ENCODE results near the gene NACC2. TPM values are rescaled to one million over a fixed set of nuclear protein-coding genes. Genes with fewer than 3 reads are reported as not detected.
A peak's percentile ranks its signal among the peaks of the same experiment; 100 is the strongest.

NACC2 gene
- total RNA-seq, 2 donors from 2014 or later, result 7.8 to 9.7 TPM

DNA sequence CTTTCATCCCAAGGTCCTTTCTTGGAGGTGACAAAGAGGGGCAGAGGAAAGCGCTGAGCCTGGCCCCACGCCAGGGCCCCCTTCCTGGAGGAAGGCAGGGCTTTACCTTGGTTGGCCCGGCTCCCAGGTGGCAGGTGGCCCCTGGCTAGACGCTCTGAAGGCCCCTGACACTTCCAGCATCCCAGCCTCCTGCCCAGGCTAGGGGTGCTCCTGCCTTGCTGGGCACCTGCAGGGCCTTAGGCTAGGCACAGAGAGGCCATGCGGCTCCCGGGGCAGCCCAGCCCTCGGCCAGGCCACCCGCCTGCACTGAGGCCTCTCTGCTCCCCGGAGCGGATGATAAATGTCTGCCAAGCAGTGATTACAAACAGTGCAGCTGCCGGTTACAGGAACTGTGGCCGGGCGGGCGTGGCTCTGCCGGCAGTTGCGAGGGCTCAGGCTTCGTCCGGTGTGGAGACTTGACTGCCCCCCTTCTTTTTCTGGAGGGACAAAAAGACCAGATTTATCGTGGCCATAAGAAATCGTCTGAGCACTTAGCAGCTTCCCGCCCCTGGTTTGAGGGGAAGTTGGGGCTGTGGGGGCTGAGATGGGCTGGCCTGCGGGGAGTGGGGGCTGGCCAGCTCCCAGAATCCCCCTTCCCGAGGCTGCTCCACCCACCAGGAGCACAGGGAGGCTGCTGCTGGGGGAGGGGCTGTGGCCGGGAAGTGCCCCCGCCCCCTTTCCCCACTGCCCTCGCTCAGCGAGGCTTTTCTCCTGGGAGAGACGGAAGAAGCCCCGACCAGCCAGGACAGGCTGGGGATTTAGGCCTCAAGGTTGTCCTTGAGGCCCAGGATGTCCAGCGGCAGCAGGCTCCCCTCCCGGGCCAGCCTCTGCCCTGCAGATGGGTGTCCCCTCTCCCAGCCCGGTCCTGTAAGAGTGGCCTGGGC lies 102.3 kb downstream of the NACC2 start:
- H3K36me3 Mint-ChIP-seq (ENCODE audit: low read depth), result no peaks in the 10 kb centered on the region
- no peaks in the 10 kb centered on the region for H3K27me3 Mint-ChIP-seq
- no peaks in the 10 kb centered on the region for H3K9me3 Mint-ChIP-seq
- ATAC-seq (replicated peaks), result peak; percentile 75
- H3K27ac Mint-ChIP-seq, result peak overlapping the region; percentile 36
- H3K4me1 Mint-ChIP-seq, result no peaks in the 10 kb centered on the region
- H3K4me3 Mint-ChIP-seq, result peak overlapping the region; percentile 44

- peak overlapping the region; percentile 21 for H3K4me3 Mint-ChIP-seq
- H3K27ac Mint-ChIP-seq, result no peak overlapping the region
- H3K36me3 Mint-ChIP-seq (ENCODE audit: low read depth), result no peaks in the 10 kb centered on the region
- H3K27me3 Mint-ChIP-seq, result no peaks in the 10 kb centered on the region
- ATAC-seq (replicated peaks), result no peak
- no peaks in the 10 kb centered on the region for H3K4me1 Mint-ChIP-seq
- no peaks in the 10 kb centered on the region for H3K9me3 Mint-ChIP-seq
Observed at GRCh38 chr9:135991771-135992170, 103.3 kb downstream of the NACC2 start.

DNA sequence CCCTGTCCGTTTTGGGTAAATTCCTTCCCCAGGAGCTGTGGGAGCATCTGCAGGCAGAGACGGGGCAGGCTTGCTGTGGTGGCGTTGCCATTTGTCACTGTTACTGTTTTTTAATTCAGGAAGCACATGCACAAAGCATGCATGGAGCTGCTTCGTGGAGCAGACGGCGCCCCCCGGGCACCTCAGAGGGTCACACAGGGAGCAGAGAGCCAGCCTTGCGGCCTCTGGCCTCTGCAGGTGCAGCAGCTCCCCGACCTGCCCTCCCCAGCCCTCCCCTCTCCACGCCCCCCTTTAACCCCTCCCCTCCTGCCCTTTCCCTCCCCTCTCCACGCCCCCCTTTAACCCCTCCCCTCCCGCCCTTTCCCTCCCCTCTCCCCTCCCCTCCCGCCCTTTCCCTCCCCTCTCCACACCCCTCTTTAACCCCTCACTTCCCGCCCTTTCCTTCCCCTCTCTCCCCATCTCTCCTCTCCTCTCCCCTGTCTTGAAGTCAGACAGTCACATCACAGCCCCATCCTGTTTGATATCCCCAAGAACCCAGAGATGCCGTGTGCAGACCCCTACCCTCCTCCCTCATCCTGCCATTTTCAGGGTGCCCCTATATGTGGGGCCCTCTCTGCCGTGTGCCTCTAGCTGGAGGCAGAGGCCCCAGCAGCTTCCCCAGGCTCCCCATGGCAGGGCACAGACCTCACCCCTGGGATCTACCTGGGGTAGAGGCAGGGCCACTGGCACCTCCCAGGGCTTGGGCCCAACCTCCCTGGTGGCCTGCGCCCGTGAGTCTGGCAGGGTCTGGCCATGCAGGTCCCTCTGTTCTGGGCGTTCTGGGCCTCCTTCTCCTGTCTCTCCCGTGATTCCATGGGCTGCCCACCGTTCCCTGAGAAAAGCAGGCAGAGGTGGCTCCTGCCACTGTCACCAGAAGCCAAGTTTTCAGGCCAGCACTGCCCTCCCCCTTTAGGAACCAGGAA lies 104.3 kb downstream of the NACC2 start:
- Mint-ChIP-seq H3K27me3 (no peaks in the 10 kb centered on the region), H3K36me3 (ENCODE audit: low read depth) (no peaks in the 10 kb centered on the region), H3K4me1 (no peaks in the 10 kb centered on the region), H3K4me3 (peak overlapping the region; percentile 21), H3K9me3 (no peaks in the 10 kb centered on the region), H3K27ac (no peak overlapping the region)
- peak; percentile 22 for ATAC-seq (replicated peaks)

- Mint-ChIP-seq H3K4me1 (no peaks in the 10 kb centered on the region), H3K27me3 (no peaks in the 10 kb centered on the region), H3K4me3 (no peak overlapping the region), H3K36me3 (ENCODE audit: low read depth) (no peaks in the 10 kb centered on the region), H3K27ac (no peak overlapping the region), H3K9me3 (no peaks in the 10 kb centered on the region)
- no peak for ATAC-seq (replicated peaks)
Observed at GRCh38 chr9:135989722-135990467, 105.2 kb downstream of the NACC2 start.

GRCh38 chr9:135989157-135989556 lies 105.9 kb downstream of the NACC2 start:
- no peaks in the 10 kb centered on the region for H3K9me3 Mint-ChIP-seq
- no peaks in the 10 kb centered on the region for H3K4me1 Mint-ChIP-seq
- no peak for ATAC-seq (replicated peaks)
- H3K27me3 Mint-ChIP-seq, result no peaks in the 10 kb centered on the region
- no peak overlapping the region for H3K4me3 Mint-ChIP-seq
- no peaks in the 10 kb centered on the region for H3K36me3 Mint-ChIP-seq (ENCODE audit: low read depth)
- no peak overlapping the region for H3K27ac Mint-ChIP-seq

GRCh38 chr9:135988493-135988892 lies 106.6 kb downstream of the NACC2 start:
- ATAC-seq (replicated peaks), result no peak
- Mint-ChIP-seq H3K36me3 (ENCODE audit: low read depth) (no peaks in the 10 kb centered on the region), H3K4me3 (no peak overlapping the region), H3K27ac (no peak overlapping the region), H3K9me3 (no peaks in the 10 kb centered on the region), H3K4me1 (no peaks in the 10 kb centered on the region), H3K27me3 (no peaks in the 10 kb centered on the region)

DNA sequence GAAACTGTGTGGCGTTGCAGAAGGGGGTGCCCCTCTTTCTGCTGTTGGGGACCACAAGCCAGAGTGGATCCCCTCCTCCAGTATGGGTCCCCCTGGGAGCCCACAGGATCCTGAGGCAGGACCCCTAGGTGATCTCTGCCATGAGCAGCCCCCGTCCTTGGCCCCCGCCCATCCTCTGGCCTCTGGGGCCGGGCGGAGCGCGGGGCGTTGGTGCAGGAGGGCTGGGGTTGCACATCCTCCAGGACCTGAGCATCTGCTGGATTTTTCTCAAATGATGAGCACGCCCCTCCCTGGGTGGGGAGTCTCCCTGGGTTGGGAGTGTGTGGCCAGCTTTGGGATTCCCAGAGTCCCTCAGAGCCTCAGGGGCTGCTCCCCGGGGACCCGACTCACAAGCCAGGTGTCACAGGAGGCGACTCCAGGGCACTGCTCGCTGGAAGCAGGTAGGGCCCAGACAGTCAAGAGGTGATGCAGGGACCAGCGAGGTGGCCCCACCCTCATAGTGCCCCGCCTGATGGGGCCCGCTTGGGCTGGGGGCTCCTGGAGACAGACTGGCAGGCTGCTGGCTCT lies 107.2 kb downstream of the NACC2 start:
- Mint-ChIP-seq H3K27me3 (no peaks in the 10 kb centered on the region), H3K36me3 (ENCODE audit: low read depth) (no peaks in the 10 kb centered on the region), H3K27ac (no peak overlapping the region), H3K4me3 (no peak overlapping the region), H3K4me1 (no peaks in the 10 kb centered on the region), H3K9me3 (no peaks in the 10 kb centered on the region)
- ATAC-seq (replicated peaks), result no peak

- no peak overlapping the region for H3K27ac Mint-ChIP-seq
- no peaks in the 10 kb centered on the region for H3K9me3 Mint-ChIP-seq
Observed at GRCh38 chr9:135986605-135987004, 108.5 kb downstream of the NACC2 start.

DNA sequence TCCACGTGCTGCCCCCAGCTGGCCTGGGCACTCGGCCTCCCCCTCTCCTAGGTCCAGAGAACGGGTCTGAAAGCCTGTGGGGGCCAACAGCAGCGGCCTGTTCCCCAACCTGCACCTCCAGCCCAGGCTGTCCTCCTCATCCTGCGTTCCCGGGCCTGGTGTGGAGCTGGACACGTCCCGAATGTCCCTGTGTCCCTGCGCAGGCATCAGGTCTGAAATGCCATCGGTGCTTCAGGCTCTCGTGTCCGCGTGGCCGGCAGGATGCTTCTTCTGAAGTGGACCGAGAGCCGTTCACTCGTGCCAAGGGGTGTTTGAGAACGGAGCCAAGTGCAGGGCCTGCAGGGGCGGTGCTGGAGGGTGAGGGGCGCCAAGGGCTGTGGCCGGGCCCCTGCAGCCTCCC lies 109.2 kb downstream of the NACC2 start:
- no peak for ATAC-seq (replicated peaks)
- H3K27ac Mint-ChIP-seq, result no peak overlapping the region

More at GRCh38 chr9:135986605-135987004, 108.5 kb downstream of the NACC2 start:
- H3K4me1 Mint-ChIP-seq, result no peaks in the 10 kb centered on the region
- ATAC-seq (replicated peaks), result no peak
- no peaks in the 10 kb centered on the region for H3K36me3 Mint-ChIP-seq (ENCODE audit: low read depth)
- H3K4me3 Mint-ChIP-seq, result no peak overlapping the region
- H3K27me3 Mint-ChIP-seq, result no peaks in the 10 kb centered on the region

GRCh38 chr9:135985459-135985774 lies 109.7 kb downstream of the NACC2 start:
- no peaks in the 10 kb centered on the region for H3K36me3 Mint-ChIP-seq (ENCODE audit: low read depth)
- H3K4me1 Mint-ChIP-seq, result no peaks in the 10 kb centered on the region
- H3K9me3 Mint-ChIP-seq, result no peaks in the 10 kb centered on the region
- no peak overlapping the region for H3K4me3 Mint-ChIP-seq
- no peak for ATAC-seq (replicated peaks)
- no peak overlapping the region for H3K27ac Mint-ChIP-seq
- no peaks in the 10 kb centered on the region for H3K27me3 Mint-ChIP-seq

More for the DNA sequence above, 109.2 kb downstream of the NACC2 start:
- Mint-ChIP-seq H3K36me3 (ENCODE audit: low read depth) (no peaks in the 10 kb centered on the region), H3K27me3 (no peaks in the 10 kb centered on the region), H3K4me1 (no peaks in the 10 kb centered on the region), H3K4me3 (no peak overlapping the region), H3K9me3 (no peaks in the 10 kb centered on the region)

DNA sequence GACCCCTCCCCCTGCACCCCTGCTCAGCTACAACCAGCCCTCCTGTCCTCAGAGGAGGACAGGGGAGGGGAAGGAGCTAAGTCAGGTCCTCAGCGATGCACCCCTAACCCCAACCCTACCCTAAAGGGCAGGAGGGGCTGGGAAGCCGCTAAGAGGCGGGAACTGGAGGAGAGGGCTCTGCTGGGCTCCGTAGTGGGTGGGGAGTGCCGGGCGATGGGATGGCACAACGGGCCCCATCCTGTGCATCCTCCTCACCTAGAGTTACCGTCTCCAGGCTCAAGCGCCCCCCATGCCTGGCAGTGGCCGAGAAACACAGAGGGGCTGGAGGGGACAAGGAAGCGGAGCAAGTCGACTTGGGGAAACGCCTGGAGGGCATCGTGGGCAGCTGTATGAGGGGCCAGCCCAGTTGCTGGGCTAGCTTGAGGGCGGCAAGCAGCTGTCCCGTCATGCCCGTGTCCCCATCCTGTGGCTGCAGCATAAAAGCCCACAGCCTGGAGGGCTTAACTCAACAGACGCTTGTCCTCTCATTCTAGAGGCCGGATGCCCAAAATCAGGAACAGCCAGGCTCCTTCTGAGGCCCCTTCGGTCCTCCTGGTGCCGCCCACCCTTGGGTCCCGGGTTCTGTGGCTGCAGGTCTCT lies 110.9 kb downstream of the NACC2 start:
- Mint-ChIP-seq H3K9me3 (no peaks in the 10 kb centered on the region), H3K4me3 (no peak overlapping the region), H3K36me3 (ENCODE audit: low read depth) (no peaks in the 10 kb centered on the region), H3K4me1 (no peaks in the 10 kb centered on the region), H3K27ac (no peak overlapping the region), H3K27me3 (no peaks in the 10 kb centered on the region)
- ATAC-seq (replicated peaks), result no peak

GRCh38 chr9:135983208-135984071 lies 111.6 kb downstream of the NACC2 start:
- Mint-ChIP-seq H3K4me3 (no peak overlapping the region), H3K27ac (no peak overlapping the region), H3K36me3 (ENCODE audit: low read depth) (no peaks in the 10 kb centered on the region)

More at GRCh38 chr9:135983208-135984071, 111.6 kb downstream of the NACC2 start:
- no peaks in the 10 kb centered on the region for H3K9me3 Mint-ChIP-seq
- no peaks in the 10 kb centered on the region for H3K27me3 Mint-ChIP-seq
- no peak for ATAC-seq (replicated peaks)
- H3K4me1 Mint-ChIP-seq, result no peaks in the 10 kb centered on the region
